ENCODE data around the gene MARCHF10.

MARCHF10 gene

GRCh38 chr17:62819511-62820221 is 11.6 kb upstream of the MARCHF10 start:
- peak; percentile 99 for DNase-seq (ENCODE audit: low read depth)
- peak overlapping the region; percentile 22 for H3K4me3 ChIP-seq (ENCODE audit: control insufficient read depth, low read depth, low read length)
- TF ChIP-seq CTCF (conservative IDR thresholded peaks at IDR 0.05; ENCODE audit: control insufficient read depth, insufficient read depth, low read depth, low read length), result no peak

- no peak for DNase-seq (ENCODE audit: low read depth)
- H3K4me3 ChIP-seq (ENCODE audit: control insufficient read depth, low read depth, low read length), result no peak overlapping the region
- TF ChIP-seq CTCF (conservative IDR thresholded peaks at IDR 0.05; ENCODE audit: control insufficient read depth, insufficient read depth, low read depth, low read length), result no peak
Measured at GRCh38 chr17:62818526-62818925, 10.4 kb upstream of the MARCHF10 start.

GRCh38 chr17:62816282-62816839 is 8.2 kb upstream of the MARCHF10 start:
- no peak for TF ChIP-seq CTCF (conservative IDR thresholded peaks at IDR 0.05; ENCODE audit: control insufficient read depth, insufficient read depth, low read depth, low read length)
- no peak overlapping the region for H3K4me3 ChIP-seq (ENCODE audit: control insufficient read depth, low read depth, low read length)
- peak; percentile 53 for DNase-seq (ENCODE audit: low read depth)

- H3K4me3 ChIP-seq (ENCODE audit: control insufficient read depth, low read depth, low read length), result no peak overlapping the region
- DNase-seq (ENCODE audit: low read depth), result peak; percentile 51
- no peak for TF ChIP-seq CTCF (conservative IDR thresholded peaks at IDR 0.05; ENCODE audit: control insufficient read depth, insufficient read depth, low read depth, low read length)
Measured at GRCh38 chr17:62809656-62810055, 1.5 kb upstream of the MARCHF10 start.

- no peak for TF ChIP-seq CTCF (conservative IDR thresholded peaks at IDR 0.05; ENCODE audit: control insufficient read depth, insufficient read depth, low read depth, low read length)
- no peak overlapping the region for H3K4me3 ChIP-seq (ENCODE audit: control insufficient read depth, low read depth, low read length)
- no peak for DNase-seq (ENCODE audit: low read depth)
Measured at GRCh38 chr17:62808576-62808970, 459 bp upstream of the MARCHF10 start.

GRCh38 chr17:62805234-62805633 is 2.9 kb downstream of the MARCHF10 start:
- TF ChIP-seq CTCF (conservative IDR thresholded peaks at IDR 0.05; ENCODE audit: control insufficient read depth, insufficient read depth, low read depth, low read length), result no peak
- H3K4me3 ChIP-seq (ENCODE audit: control insufficient read depth, low read depth, low read length), result no peak overlapping the region

More at GRCh38 chr17:62805234-62805633, 2.9 kb downstream of the MARCHF10 start:
- peak; percentile 46 for DNase-seq (ENCODE audit: low read depth)

Data from fibroblast of mammary gland (primary cell).